ENCODE results near the gene EDEM3. TPM values are rescaled to one million over a fixed set of nuclear protein-coding genes. Genes with fewer than 3 reads are reported as not detected.

EDEM3 gene
- polyA plus RNA-seq, 3 donors = 15.5 to 21.9 (median 18.0) TPM

- peaks cover 86 to 97% of the 10 kb centered on the region in 2 donors for H3K36me3 ChIP-seq (replicated peaks in 1 of 2; ENCODE audit: control insufficient read depth in 1 of 2, insufficient read depth in 2 of 2, low read length in 2 of 2)
- Mint-ChIP-seq H3K4me3 (no peak overlapping the region), H3K9me3 (no peaks in the 10 kb centered on the region), H3K27ac (no peak overlapping the region), H3K4me1 (peaks cover 4% of the 10 kb centered on the region), H3K27me3 (ENCODE audit: low read depth in 3 of 3) (no peaks in the 10 kb centered on the region), H3K36me3 (peaks cover 67 to 72% of the 10 kb centered on the region in 2 donors)
- no peak overlapping the region for H3K27ac ChIP-seq (ENCODE audit: low read depth in 1 of 2, low read length in 2 of 2)
- H3K79me2 ChIP-seq (ENCODE audit: insufficient read depth, low read length) = no peaks in the 10 kb centered on the region
- no peaks in the 10 kb centered on the region for H3K4me1 ChIP-seq (ENCODE audit: control insufficient read depth in 1 of 2, insufficient read depth in 2 of 2, low read length in 2 of 2)
- TF ChIP-seq CTCF (IDR thresholded peaks at IDR 0.05) = no peak
- no peak overlapping the region for H3K4me3 ChIP-seq (replicated peaks in 1 of 3; ENCODE audit: low read depth in 2 of 3, low read length in 3 of 3)
- intact Hi-C loops (cut with micrococcal nuclease) = no loop called here
- H3K4me2 ChIP-seq (replicated peaks; ENCODE audit: extremely low read depth, low read length, poor library complexity, severe bottlenecking) = no peak overlapping the region
- no peaks in the 10 kb centered on the region for H3K27me3 ChIP-seq (ENCODE audit: control insufficient read depth in 2 of 2, insufficient read depth in 2 of 2, low read length in 2 of 2)
- no peak overlapping the region for H2AFZ ChIP-seq (ENCODE audit: insufficient read depth, low read depth, low read length, poor library complexity, severe bottlenecking)
- H3K9me3 ChIP-seq (replicated peaks in 1 of 2; ENCODE audit: control insufficient read depth in 1 of 2, insufficient read depth in 1 of 2, low read length in 2 of 2) = no peaks in the 10 kb centered on the region
- DNase-seq = no peak
- H4K20me1 ChIP-seq (ENCODE audit: insufficient read depth, low read length) = peaks cover 14% of the 10 kb centered on the region
- no CpG with 5 or more reads among the region's 3 CpGs for WGBS (ENCODE audit: insufficient coverage)
- no peak overlapping the region for H3K9ac ChIP-seq (ENCODE audit: insufficient read depth, low read length, poor library complexity, severe bottlenecking)
Measured at GRCh38 chr1:184696403-184696802, 58.3 kb downstream of the EDEM3 start.

GRCh38 chr1:184695023-184695422 is 59.6 kb downstream of the EDEM3 start:
- H3K79me2 ChIP-seq (ENCODE audit: insufficient read depth, low read length) = no peaks in the 10 kb centered on the region
- no peak for DNase-seq
- no peak overlapping the region for H3K9ac ChIP-seq (ENCODE audit: insufficient read depth, low read length, poor library complexity, severe bottlenecking)
- Mint-ChIP-seq H3K9me3 (no peaks in the 10 kb centered on the region), H3K27me3 (ENCODE audit: low read depth in 3 of 3) (no peaks in the 10 kb centered on the region), H3K4me3 (no peak overlapping the region), H3K4me1 (peaks cover 4% of the 10 kb centered on the region), H3K36me3 (peaks cover 67 to 71% of the 10 kb centered on the region in 2 donors), H3K27ac (no peak overlapping the region)
- no peak overlapping the region for H3K27ac ChIP-seq (ENCODE audit: low read depth in 1 of 2, low read length in 2 of 2)
- no peak overlapping the region for H3K4me2 ChIP-seq (replicated peaks; ENCODE audit: extremely low read depth, low read length, poor library complexity, severe bottlenecking)
- no peak overlapping the region for H3K4me3 ChIP-seq (replicated peaks in 1 of 3; ENCODE audit: low read depth in 2 of 3, low read length in 3 of 3)
- WGBS (ENCODE audit: insufficient coverage) = no CpG with 5 or more reads among the region's 5 CpGs
- H3K9me3 ChIP-seq (replicated peaks in 1 of 2; ENCODE audit: control insufficient read depth in 1 of 2, insufficient read depth in 1 of 2, low read length in 2 of 2) = no peaks in the 10 kb centered on the region
- H2AFZ ChIP-seq (ENCODE audit: insufficient read depth, low read depth, low read length, poor library complexity, severe bottlenecking) = no peak overlapping the region
- intact Hi-C loops (cut with micrococcal nuclease) = no loop called here
- no peak for TF ChIP-seq CTCF (IDR thresholded peaks at IDR 0.05)
- H3K4me1 ChIP-seq (ENCODE audit: control insufficient read depth in 1 of 2, insufficient read depth in 2 of 2, low read length in 2 of 2) = no peaks in the 10 kb centered on the region
- peaks cover 14% of the 10 kb centered on the region for H4K20me1 ChIP-seq (ENCODE audit: insufficient read depth, low read length)
- peaks cover 75 to 91% of the 10 kb centered on the region in 2 donors for H3K36me3 ChIP-seq (replicated peaks in 1 of 2; ENCODE audit: control insufficient read depth in 1 of 2, insufficient read depth in 2 of 2, low read length in 2 of 2)
- no peaks in the 10 kb centered on the region for H3K27me3 ChIP-seq (ENCODE audit: control insufficient read depth in 2 of 2, insufficient read depth in 2 of 2, low read length in 2 of 2)
